ENCODE measurements around the gene ARL10.

ARL10 gene, protein sequence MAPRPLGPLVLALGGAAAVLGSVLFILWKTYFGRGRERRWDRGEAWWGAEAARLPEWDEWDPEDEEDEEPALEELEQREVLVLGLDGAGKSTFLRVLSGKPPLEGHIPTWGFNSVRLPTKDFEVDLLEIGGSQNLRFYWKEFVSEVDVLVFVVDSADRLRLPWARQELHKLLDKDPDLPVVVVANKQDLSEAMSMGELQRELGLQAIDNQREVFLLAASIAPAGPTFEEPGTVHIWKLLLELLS

DNA sequence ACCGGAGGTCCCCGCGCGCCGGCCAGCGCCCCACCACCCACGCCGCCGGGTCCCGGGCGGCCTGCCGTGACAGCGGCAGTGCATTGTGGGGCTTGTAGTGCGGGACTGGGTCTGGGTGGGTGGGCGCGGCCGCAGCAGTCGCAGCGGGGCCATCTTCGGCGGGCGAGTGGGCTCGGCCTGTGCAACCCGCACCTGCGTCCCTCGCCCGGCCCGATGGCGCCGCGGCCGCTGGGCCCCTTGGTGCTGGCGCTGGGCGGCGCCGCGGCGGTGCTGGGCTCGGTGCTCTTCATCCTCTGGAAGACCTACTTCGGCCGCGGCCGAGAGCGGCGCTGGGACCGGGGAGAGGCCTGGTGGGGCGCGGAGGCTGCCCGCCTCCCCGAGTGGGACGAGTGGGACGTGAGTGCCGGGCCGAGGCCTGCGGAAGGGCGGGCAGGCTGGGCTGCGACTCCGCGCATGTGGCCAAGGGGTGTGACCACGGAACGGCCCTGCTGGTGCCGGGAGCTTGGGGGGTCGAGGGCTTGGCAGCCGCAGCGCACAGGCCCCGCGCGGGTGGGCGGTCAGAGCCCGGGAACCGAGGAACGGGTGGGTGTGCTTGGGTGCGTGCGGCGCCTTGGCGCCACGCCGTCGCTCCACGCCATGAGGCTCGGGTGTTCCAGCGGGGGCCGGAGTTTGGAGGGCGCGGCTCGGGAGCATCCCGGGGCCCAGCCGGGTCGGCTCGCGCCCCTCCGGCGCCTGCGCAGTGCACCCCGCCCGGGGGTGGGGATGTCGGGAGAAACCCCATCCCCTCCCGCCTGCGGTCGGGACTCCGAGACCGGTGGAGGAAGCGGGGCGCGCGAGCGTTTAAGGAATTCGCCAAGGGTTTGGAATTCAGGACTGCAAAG is at the start of gene ARL10:
Gene ARL10 (plus strand): TSS at position 137 of the 881 bp plus-strand sequence. CDS start 77 bp downstream, at position 214.
- DNase-seq (ENCODE audit: low spot score) = no peak

DNA sequence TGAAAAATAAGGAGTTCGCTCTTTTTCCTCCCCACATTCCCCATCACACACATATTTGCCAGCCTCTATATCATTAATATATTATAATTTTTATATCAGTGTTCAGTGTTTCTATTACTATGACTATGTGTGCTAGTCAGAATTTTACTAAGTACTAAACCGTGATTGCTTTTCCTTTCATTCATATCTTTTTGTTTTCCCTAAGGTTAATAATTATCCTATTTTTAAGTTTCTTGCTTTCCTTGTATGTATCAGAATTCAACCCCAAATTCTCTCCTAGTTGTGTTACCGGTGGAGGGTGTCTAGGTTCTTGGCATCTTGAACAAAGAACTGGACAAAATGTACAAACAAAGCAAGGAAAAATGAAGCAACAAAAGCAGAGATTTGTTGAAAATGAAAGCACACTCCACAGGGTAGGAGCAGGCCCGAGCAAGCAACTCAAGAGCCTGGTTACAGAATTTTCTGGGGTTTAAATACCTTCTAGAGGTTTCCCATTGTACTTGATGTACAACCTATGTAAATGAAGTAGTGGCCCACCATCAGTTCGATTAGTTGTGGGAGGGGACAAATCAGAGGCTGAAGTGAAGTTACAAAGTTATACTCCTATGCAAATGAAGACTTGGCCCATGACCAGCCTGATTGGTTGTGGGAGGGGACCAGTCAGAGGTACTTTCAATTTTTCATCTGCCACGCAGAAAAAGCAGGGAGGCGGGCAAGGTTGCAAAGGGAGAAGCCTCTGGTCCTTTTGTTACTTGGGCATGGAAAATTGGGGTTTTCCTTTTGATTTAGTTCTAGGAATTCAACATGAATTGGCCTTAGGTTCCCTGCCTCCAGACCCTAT is 47.5 kb upstream of the ARL10 start:
- no peak for DNase-seq (ENCODE audit: low spot score)

DNA sequence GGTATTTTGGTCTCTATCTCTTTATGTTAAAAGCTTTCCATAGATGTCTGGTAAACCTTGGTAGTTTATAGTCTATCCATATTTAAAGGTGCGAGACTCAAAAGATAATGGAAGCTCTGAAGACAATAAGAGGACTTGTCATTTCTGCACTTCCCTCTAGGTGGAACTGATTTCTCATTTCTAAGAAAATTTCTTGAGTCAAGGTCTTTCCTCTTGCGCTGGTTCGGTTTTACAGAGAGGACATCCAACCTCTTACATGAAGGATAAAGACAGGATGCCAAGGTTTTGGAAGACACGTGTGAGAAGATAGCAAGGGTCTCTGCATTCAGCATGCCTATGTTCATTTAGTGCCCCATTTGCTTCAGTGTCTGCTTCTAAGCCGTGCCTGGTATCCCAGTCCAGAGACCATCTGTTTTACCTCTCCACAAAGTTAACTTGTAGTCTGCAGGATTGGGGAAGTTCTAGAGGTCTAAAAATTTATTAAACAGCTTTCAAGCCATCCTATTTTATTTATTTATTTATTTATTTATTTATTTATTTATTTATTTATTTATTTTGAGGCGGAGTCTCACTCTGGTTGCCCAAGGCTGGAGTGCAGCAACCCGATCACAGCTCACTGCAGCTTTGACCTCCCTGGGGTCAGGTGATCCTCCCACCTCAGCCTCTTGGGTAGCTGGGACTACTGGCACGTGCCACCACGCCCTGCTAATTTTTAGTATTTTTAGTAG is 45.3 kb upstream of the ARL10 start:
- no peak for DNase-seq (ENCODE audit: low spot score)

DNA sequence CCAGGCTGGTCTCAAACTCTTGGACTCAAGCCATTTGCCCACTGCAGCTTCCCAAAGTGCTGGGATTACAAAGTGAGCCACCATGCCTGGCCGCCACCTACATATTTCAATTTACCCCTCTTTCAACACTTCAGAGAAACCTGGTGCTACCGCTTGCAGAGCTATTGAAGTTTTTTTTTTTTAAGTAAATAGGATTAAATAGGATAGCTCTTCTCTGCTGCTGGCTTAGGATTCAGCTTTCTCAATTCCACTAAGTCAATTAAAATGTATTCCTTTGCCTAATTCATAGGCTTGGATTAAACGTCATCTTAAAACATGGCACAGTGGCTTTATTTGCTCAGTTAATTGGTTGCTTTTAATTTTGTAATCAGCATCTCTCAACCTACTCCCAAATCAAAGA is 44.7 kb upstream of the ARL10 start:
- no peak for DNase-seq (ENCODE audit: low spot score)

GRCh38 chr5:176334031-176334770 is 31.1 kb upstream of the ARL10 start:
- DNase-seq (ENCODE audit: low spot score) = no peak

GRCh38 chr5:176337913-176338312 is 27.4 kb upstream of the ARL10 start:
- no peak for DNase-seq (ENCODE audit: low spot score)

- no peak for DNase-seq (ENCODE audit: low spot score)
Observed at GRCh38 chr5:176339304-176339703, 26.0 kb upstream of the ARL10 start.

DNA sequence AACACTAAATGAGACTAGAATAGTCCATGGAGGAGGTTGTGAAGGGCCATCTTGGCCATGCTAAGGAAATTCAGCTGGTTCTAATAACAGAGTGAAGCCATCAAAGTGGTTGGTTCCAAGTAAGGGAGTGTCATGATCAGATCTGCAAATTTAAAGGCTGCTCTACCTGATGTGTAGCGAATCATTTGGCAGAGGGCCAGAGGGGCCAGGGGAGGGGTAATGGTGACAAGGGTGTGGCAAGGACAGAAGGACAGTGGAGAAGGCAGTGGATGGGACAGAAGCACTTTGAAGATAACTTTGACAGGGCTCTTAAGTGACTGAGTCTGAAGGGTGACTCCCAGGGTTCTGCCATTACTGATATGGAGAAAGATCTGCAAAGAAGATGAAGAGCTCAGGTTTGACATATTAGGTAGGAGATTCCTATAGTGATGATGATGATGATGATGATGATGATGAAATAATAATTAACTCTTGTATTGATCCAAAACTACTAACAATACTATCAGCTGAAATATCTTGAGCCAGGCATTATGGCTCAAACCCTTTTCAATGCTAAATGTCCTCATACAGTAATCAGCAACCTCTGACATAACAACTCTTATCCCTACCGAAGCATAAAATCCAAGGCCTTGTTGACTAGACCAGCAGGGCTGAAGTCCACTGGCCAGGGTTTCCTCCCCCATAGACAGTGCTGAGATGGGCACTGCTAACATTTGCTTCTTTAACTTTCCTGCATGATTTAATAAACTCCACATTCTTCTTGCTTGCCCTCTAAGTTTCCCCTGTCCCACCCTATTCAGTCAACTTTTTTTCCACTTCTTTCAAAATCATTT is 23.7 kb upstream of the ARL10 start:
- DNase-seq (ENCODE audit: low spot score) = no peak

DNA sequence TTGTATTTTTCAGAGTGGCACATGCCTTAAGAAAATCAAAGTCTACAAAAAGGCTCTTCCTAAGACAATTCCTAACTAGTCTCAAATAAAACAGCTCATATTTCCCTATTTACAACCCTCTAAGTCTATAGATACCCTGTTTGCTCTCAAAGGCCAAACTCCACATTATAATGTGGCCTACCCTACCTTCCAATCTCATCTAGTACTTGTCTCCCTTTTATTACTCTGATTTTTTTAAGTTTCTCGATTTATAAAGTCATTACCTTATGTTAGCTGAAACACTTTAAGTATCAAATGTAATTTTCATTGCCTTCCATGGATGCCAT is 23.2 kb upstream of the ARL10 start:
- no peak for DNase-seq (ENCODE audit: low spot score)

DNA sequence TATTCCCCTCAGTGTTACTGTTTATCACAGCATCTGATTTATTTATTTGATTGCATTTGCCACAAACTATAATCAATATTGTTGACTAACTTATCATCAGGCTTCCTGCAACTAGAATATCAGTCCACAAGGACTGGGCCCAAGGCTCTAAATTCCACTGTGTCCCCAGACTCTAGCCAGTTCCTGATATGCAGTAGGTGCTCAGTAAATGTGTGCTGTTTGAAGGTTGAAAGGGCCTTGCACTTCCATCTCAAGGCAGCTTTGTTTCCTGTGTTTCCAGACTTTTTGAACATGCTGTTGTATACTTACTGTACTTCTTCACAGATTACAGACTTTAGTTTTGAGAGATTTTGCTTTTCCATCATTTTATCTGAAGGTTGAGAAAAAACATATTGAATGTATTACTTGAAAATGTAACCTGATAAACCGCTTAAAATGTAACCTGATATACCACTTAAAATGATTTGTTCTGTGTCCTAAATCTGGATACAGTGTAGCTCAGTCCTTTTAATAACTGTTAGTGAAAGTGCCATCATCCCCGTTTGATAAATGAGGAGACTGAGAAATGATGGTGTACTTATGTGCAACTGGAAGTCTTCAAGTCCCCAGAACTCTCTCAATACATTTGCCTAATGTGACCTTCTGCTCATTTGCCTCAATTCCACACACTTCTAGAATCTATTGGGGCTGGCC is 22.4 kb upstream of the ARL10 start:
- DNase-seq (ENCODE audit: low spot score) = no peak

- no peak for DNase-seq (ENCODE audit: low spot score)
Observed at GRCh38 chr5:176350416-176350815, 14.9 kb upstream of the ARL10 start.

- DNase-seq (ENCODE audit: low spot score) = no peak
Observed at GRCh38 chr5:176352116-176352878, 13.0 kb upstream of the ARL10 start.

GRCh38 chr5:176353533-176353932 is 11.8 kb upstream of the ARL10 start:
- no peak for DNase-seq (ENCODE audit: low spot score)

GRCh38 chr5:176355400-176356178 is 9.7 kb upstream of the ARL10 start:
- DNase-seq (ENCODE audit: low spot score) = no peak

DNA sequence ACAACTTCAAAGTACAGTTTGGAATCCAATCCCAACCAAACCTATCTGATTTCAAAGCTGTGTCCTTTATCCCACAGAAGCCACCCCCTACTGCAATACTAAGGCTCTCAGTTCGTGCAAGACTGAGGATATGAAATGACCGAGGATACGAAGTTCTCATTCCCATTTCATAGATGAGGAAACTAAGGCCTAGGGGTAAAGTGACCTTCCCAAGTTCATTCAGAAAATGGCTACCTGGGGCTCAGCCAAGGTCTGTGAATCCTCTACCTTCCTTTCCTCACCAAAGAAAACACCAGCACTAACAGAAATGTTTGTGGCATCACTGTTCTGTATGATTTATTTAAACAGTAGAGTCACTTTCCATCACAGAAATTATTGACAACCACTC is 9.1 kb upstream of the ARL10 start:
- no peak for DNase-seq (ENCODE audit: low spot score)

GRCh38 chr5:176359658-176360057 is 5.6 kb upstream of the ARL10 start:
- no peak for DNase-seq (ENCODE audit: low spot score)

- no peak for DNase-seq (ENCODE audit: low spot score)
Observed at GRCh38 chr5:176360894-176361436, 4.3 kb upstream of the ARL10 start.

Measured in COLO829 (cell line).